NCI-H2029 treated with DMSO at 0.1 percent for 48 hours (cell line): ENCODE data around the gene DCN.
"Not testable (repeated sequence)": the region's sequence is repeated elsewhere in the genome, so short reads cannot be mapped to it uniquely, and the experiment has no call there.

Source experiments
- DNase-seq: peaks from one replicate; lab custom pipeline; 2025; lab: John Stamatoyannopoulos, UW

DCN gene, protein sequence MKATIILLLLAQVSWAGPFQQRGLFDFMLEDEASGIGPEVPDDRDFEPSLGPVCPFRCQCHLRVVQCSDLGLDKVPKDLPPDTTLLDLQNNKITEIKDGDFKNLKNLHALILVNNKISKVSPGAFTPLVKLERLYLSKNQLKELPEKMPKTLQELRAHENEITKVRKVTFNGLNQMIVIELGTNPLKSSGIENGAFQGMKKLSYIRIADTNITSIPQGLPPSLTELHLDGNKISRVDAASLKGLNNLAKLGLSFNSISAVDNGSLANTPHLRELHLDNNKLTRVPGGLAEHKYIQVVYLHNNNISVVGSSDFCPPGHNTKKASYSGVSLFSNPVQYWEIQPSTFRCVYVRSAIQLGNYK

DNA sequence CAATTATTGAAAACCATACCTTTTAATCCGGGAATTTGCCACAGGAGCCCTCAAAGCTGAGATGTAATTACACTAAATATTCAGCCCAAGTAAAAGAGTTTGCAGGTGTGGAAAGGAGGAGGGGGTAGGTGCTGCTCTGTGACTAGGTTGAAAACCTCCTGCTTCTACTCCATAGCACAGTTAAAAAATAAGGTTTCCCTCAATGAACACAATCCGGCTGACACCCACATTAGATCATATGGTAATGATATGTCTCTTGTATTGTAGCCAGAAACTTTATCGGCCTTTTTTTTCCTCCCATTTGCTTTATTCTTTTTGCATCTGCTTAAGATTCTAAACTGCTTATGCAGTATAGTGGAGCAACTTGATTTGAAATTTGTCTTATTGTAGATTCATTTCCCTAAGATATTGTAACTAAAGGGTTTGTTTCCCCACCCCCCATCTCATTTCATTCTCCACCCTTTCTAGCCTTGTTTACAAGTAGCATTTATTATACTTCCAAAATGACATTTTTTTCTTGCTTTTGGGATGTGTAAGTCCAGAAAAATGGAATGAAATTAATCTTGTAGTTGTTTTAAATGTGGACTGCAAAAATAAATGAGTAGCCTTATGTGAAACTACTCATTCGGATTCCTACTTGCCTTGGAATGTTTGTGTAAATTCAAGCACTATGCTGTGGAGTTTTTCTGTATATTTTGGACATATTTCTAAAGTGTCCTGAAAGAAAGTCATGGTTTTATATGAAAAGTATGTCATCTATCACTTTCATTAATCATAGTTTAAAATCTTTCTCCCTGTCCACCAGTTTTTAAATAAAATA, at the start of gene DCN:
Gene DCN (minus strand): TSS at position 182 of the 820 bp plus-strand sequence. CDS start 4,265 bp downstream, outside the sequence.
- DNase-seq, result no peak

DNA sequence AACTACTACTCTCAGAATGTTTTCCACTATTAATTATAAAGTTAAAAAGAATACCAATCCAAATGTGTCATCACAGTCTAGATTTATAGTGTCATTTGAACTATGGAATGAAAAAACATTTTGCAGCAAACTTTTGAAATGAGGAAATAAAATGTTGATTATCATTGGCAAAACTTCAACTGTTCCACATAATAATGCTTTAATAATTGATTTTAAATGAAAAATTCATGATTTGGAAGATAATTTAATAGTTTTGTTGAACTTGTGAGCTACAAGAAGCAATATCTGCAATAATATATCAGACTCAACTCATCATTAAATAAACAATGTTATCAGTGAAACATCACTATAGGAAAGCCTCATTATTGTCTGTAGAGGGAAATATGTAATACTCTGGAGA, 48.2 kb upstream of the DCN start:
- no peak for DNase-seq

DNA sequence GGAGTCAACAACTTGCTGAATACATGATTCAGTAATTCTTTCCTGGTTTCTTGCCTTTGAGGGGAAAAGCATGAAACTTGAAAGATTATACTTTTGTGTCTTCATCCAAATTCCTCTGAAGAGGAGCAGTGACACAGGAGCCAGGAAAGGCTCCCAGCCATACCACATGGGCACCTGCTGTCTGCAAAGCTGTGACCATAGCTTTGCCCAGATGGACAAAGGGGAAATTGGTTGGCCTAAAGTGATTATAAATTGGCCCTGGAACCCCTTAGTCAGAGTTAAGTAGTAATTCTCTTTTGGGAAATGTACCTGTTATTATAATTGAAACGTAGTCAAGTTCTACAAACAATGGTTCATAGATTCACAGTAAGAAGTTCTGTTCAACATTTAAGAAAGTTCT, 44.3 kb upstream of the DCN start:
- no peak for DNase-seq

DNA sequence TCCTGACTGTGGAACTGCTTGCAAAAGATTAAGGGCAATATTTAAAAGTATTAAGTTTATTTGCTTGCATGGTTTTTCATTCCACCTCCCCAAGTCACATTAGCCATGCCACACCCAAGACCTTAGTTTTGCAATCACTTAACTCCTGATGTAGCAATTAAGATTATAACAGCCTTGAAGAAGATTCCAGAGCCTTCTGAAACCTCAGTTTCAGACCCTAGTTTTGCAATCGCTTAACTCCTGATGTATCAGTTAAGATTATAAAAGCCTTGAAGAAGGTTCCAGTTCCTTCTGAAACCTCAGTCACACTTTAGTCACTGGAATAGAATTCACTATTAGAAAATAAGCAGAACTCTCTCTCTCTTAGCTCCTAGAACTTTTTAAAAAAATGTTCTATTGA, 42.7 kb upstream of the DCN start:
- no peak for DNase-seq

DNA sequence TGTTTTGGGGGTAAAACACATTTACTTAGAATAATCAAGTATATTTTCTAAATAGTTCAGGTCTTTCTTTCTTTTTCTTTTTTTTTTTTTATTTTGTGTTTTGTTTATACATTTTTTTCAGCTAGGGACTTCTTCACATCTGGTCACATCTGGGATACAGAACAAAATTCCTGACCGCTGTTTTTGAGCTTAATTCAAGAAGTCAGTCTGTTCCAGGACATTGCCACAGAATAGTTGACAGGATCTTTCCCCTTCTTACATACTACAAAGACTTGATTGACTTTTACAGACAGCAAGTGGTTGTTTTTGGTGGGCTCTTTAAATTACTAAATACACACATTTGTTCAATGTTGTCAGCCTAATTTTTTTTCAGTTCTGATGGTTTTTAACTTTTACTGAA, 41.8 kb upstream of the DCN start:
- DNase-seq, result no peak

DNA sequence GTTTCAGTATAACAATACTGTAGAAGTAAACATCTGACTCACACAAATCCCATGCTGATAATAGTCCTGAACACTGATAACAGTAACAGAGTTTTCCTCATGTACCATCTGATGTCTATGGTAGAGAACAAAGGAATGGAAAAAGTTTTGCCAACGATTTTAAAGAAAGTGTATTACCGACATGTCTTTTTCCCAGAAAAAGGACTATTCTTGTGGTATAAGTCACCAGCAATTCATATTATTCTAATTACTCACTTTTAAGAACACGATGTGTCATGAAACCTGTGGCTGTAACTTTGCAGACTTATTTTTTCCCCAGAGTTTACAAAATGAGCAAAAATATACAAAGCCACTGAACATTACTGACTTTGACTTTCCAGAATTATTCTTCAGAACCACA, 40.1 kb upstream of the DCN start:
- DNase-seq, result no peak

DNA sequence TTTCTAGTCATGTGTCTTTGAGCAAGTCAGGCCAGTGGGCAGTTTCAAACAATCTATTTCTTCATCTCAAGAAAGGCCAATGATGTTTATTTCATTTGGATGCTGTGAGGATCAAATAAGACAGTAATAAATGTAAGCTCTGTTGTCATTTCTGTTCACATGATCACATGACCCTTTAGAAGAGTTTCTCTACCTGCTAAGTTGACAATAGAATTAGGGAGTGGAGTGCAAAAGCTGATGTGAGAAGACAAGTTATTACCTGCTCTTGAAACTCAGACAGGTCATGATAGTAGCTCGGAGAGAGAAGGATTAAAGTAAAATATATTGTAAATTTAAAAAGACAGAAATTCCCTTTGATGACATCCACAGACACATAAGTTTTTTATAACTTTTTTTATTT, 37.3 kb upstream of the DCN start:
- no peak for DNase-seq

DNA sequence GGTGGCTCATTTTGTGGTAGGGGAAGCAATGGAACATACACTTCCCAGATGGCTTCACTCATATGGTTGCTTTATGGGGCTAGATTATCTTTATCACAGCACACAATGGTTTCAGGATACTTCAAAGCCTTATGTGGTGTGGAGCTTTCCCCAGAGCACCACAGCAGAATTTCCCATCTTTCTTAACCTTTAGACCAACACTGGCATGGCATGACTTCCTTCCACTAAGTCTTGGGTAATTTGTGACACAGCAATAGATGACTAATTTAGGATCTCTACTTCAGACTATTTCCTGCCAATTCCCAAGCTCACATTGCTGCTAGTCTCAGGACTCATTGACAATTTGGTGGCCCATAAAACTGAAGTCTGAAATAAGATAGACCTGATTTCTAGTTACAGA, 36.9 kb upstream of the DCN start:
- DNase-seq, result no peak

DNA sequence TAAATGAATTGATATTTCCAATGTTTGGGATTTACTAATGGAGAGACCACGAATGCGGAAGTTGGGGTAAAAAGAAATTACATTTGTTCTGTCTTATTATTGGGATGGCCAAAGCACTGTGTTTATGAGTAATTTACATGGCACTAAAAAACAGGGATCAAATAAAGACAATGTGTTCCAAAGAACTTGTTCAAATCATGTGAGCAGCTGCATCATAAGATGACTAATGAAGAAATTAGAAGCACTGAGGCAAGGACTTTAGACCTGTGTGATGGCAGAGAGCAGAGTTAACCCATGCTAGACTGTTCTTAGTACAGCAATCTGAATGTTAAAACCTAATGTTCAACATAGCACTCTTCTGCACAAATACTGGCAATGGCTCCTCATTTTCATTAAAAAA, 34.3 kb upstream of the DCN start:
- DNase-seq, result no peak

DNA sequence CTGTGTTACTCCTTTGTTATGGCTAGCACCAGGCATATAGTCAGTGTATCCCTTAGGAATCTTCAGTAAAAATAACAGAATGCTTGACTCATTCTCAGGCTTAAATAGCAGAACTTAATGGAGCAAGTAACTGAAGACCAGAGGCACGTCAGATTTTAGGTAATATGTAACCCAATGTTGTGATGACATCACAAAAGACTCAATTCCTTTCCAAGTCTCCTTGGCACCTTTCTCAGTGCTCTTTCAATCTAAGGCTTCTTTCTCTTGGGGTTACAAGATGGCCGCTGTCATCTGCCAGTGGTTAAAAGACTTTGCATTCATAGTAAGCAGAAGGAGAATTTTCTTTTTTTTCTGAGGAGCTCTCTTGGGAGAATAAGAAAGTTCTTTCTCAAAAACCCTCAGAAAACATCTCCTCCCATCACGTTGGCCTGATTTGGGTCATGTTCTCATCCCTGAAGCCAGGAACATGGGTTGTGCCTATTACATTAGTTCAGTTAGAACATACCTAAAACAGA, 33.4 kb upstream of the DCN start:
- DNase-seq, result no peak

DNA sequence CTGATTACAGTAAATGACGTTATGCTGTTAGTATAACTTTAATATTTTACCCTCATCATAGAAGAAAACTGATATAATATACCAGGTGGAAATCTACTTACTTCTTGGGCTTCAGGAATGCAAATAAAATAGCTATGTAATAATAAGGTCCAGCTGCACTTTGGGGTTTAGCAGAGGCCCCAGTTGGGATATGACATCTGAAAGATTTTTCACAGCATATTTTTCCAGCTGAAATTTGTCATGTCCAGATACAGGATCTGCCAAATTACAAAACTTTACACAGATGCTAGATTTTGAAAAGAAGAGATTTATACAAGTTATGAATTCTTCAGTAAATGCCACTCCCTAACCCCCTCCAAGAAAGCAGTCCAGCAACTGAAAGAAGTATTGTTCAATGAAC, 29.2 kb upstream of the DCN start:
- no peak for DNase-seq

DNA sequence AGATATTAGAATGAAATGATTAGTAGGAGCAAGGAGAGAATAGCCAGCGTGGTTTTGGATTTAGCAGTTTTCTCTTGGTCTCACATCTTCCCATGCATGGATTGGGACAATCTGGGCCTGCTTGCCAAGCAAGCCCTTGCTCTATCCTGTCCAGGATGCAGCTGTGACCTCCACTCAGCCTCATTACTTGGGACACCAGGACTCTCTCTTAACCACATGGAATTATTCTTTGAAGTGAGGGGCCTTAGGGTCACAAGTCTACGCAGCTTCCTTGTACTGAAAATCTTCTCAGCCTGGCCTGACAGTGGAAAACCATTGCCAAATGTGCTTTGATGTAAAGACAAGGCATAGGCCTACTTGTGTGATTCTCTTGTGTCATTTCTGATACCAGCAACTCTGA, 28.0 kb upstream of the DCN start:
- no peak for DNase-seq

DNA sequence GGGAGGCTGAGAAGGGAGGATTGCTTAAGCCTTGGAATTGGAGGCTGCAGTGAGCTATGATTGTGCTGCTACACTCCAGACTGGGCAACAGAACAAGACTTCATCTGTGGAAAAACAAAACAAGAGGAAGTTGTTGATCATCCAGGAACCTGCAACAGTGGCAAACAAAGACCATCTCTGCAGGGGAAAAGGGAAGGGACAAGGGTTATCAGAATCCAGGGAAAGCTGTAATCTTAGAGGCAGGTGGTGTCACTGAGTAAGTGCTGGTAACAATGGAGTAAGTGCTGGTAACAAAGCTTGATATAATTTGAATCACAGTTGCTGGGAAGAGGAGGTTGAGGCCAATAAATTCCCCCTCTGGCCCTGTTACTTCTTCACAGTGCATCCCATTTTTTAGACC, 27.5 kb upstream of the DCN start:
- no peak for DNase-seq

DNA sequence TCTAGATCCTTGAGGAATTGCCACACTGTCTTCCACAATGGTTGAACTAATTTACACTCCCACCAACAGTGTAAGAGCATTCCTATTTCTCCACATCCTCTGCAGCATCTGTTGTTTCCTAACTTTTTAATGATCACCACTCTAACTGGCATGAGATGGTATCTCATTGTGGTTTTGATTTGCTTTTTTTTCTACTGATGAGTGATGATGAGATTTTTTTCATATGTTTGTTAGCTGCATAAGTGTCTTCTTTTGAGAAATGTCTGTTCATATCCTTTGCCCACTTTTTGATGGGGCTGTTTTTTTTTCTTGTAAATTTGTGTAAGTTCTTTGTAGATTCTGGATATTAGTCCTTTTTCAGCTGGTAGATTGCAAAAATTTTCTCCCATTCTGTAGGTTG, 24.7 kb upstream of the DCN start:
- not testable (repeated sequence) for DNase-seq

DNA sequence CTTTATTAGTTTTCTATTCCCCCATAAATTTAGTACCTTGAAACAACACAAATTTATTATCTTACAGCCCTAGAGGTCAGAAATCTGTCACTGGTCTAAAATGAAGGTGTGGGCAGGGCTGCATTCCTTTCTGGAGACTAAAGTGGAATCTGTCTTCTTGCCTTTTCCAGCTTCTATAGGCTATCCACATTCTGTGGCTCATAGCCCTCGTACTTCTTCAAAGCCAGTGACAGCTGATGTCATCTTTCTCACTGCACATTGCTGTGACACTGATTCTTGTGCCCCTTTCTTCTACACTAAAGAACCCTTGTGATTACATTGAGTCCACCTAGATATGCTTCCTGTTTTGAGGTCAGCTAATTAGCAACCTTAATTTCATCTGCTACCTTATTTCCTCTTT, 23.2 kb upstream of the DCN start:
- no peak for DNase-seq

DNA sequence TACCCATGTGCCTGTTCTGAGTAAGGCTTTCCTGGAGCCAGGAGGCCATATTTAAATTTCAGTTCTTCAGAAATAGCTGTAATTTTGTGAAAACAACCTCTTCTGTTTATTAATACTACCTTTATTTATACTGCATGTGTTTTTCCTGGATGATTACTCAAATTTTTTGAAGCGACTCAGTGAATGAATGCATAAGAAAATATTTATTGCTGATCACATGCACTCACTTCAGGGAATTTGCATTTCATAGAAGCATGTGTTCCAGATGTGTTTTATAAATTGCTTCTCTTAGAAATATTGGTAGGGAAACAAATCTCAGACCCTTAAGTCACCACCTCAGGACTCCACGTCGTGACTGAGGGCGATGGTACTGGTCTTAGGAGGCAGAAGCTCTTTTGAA, 21.8 kb upstream of the DCN start:
- no peak for DNase-seq

DNA sequence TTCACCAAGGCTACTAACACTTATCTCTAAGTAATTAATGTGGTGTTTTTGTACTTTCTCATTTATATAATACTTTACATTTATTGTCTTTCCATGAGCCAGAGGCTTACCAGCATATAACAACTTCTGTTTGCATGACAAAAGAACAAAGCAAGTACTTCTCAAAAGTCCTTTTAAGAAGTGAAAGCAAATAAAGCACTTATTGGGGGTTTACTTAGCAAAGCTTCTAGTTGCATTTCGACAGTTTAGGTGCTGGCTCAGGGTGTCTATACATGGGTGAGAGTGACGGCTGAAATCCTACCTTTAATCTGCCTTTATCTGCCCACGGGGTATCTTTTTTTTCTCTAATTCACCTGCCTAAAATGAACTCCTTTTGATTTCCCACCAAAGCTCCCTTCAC, 21.0 kb upstream of the DCN start:
- DNase-seq, result no peak

DNA sequence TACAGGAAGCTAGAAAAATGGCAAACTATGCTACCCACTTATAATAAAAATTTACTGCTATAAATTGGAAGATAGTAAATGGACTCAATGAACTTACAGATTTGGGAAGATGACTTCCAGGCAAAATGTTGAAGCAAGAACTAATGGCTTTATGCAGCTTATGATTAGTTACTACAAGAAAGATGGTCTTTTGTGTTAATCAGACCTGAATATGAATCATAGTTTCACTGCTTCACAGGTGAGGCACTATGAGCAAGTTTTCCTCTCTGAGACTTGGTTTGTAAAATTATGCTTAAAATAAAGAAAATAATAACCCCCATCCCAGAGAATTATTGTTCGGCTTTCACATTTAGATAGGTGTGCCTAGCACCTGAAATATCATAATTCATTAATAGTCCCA, 19.8 kb upstream of the DCN start:
- DNase-seq, result no peak

DNA sequence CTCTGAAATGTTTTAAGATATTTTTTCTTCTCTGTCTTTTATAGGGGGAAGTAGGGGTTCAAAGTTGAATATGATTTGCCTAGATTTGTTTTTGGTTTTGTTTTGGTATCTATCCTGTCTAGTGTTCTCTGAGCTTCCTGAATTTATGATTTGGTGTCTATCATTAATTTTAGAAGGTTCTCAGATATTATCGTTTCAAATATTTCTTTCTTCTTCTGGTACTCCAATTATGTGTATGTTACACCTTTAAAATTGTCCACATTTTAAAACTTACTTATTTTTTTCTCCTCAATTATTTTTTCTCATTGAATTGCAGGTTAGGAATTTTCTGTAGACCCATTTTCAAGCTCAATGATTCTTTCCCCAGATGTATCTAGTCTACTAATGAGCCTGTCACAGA, 13.8 kb upstream of the DCN start:
- DNase-seq, result no peak

DNA sequence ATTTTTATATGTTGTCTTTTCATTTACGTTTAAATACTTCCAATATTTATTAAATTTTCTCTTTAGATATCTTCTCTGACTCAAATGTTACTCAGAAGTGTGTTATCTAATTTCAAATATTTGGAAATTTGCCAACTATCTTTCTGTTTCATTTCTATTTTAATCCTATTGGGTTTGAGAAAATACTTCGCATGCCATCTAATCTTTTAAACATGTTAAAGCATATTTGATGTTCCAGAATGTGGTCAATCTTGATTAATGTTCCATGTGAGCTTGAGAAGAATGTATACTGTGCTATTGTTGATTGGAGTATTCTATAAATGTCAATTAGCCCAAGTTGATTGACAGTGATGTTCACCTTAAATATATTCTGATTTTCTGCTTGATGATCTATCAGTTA, 11.9 kb upstream of the DCN start:
- no peak for DNase-seq

DNA sequence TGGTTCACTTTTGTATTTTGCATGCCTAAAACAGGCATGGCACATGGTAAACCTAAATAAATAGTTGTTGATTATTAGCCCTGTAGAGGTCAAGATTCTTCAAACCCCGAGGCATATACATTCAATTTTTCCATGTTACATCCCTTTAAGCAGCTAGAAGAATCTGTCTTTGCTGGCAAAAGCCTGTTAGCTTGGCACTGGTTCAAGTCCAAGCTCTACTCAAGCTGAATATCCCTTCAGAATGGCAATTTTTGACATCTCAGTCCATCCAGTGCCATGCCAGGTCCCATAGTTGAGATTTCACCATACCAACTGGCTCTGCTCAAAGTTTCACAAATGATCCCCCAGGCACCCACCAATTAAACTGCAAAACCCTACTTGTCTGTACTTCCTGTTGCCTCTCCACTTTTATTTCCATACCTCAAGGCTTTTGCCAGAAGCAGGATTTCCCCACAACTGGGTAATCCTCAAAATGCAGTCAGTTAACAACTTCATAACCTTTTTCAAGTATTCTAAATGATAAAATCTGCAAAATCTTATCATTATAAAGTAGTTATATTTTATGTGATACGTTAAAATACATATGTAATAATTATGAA, 9.0 kb upstream of the DCN start:
- no peak for DNase-seq

DNA sequence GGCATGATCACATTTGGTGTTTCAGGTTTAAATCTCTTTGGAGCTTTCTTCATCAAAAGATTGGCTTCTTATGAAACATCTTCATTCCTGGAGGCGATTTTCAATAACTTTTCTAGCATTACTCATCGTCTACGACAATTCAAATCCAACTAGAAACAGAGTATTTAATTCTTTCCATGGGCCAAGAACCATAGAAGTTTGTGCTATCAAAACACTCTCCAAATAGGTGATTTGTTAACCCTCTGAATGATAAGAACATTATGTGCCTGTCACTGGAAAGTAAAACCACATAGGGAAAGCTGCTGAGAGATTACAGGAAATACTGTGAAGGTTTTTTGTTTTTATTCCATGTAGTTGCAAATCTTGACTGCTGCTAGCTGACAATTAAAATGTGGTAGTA, 6.9 kb upstream of the DCN start:
- DNase-seq, result no peak

DNA sequence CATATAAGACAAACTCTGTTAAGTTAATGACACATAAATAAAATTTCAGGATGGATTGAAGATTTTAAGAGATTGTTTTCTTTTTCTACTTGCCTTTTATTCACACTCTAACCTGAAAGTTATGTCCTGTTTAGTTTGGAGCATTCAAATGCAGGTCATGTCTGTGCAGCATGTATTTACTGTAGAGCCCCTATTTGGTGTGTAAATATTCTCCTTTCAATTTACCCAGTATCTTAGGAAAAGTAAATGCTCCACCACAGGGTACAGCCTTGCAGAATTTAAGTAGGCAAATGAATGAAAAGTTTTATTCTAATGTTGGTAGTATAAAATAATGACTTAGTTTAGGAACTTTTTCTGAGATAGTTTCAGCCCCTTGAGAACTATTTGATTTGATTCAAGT, 6.2 kb upstream of the DCN start:
- no peak for DNase-seq
